PC-9 (cell line): Measurements from ENCODE around the gene ZNRF4. TPM values are rescaled to one million over a fixed set of nuclear protein-coding genes. Genes with fewer than 3 reads are reported as not detected.

Source experiments
- BruUV-seq: library from RNA; stranded (reverse); fragments of 400-500 nt; replicated peaks from 2 replicates; lab custom pipeline; 2021; lab: Mats Ljungman, UMichigan
- CTCF ChIA-PET: fragments of 300-600 bp; sonication (Branson Sonifier 250); formaldehyde crosslinking; loops from one replicate; lab custom pipeline; 2022; ENCODE audit warnings: antibody characterized with exemption; lab: Charles Lee
- POLR2A ChIA-PET: fragments of 300-600 bp; sonication (Branson Sonifier 250); formaldehyde crosslinking; loops from one replicate; lab custom pipeline; 2022; ENCODE audit warnings: antibody characterized with exemption; ENCODE audit not compliant: unreplicated experiment; lab: Charles Lee
- DNase-seq, 2 experiments: peaks; one replicate each; pipeline versions ENCODE4 v3.0.0 to v3.0.0-alpha.2; 2015 to 2022; ENCODE audit warnings: mixed read lengths in 1 of 2
- H2AFZ ChIP-seq: fragments of 200-600 bp; sonication (generic); 2 replicates; pipeline ENCODE4 v1.8.1; 2017; ENCODE audit warnings: antibody characterized with exemption
- H3F3A ChIP-seq: fragments of 200-600 bp; sonication (generic); 2 replicates; pipeline ENCODE4 v1.8.1; 2017; ENCODE audit warnings: antibody characterized with exemption, mild to moderate bottlenecking, low read depth; ENCODE audit not compliant: insufficient read depth
- H3K27ac ChIP-seq: fragments of 200-600 bp; sonication (generic); 2 replicates; pipeline ENCODE4 v1.6.1; 2016; ENCODE audit warnings: mixed run types
- H3K27me3 ChIP-seq: fragments of 200-600 bp; sonication (generic); 2 replicates; pipeline ENCODE4 v1.6.1; 2016; ENCODE audit warnings: low read depth, mixed run types; ENCODE audit not compliant: insufficient read depth
- H3K36me3 ChIP-seq: fragments of 200-600 bp; sonication (generic); 2 replicates; pipeline ENCODE4 v1.6.1; 2016; ENCODE audit warnings: low read depth, mixed run types
- H3K4me1 ChIP-seq: fragments of 200-600 bp; sonication (generic); replicated peaks from 2 replicates; pipeline ENCODE4 v1.6.1; 2016; ENCODE audit warnings: mixed run types; ENCODE audit not compliant: insufficient read depth
- H3K4me2 ChIP-seq: fragments of 200-600 bp; sonication (generic); 2 replicates; pipeline ENCODE4 v1.6.1; 2017; ENCODE audit warnings: mixed run types
- H3K4me3 ChIP-seq: fragments of 200-600 bp; sonication (generic); 2 replicates; pipeline ENCODE4 v1.6.1; 2016; ENCODE audit warnings: mixed run types
- H3K79me2 ChIP-seq: fragments of 200-600 bp; sonication (generic); 2 replicates; pipeline ENCODE4 v1.6.1; 2017; ENCODE audit warnings: low read depth, mixed run types
- H3K9me2 ChIP-seq: fragments of 200-600 bp; sonication (generic); 2 replicates; pipeline ENCODE4 v1.8.1; 2017; ENCODE audit warnings: mild to moderate bottlenecking; ENCODE audit not compliant: insufficient read depth
- H3K9me3 ChIP-seq: fragments of 200-600 bp; sonication (generic); 2 replicates; pipeline ENCODE4 v1.8.1; 2016; ENCODE audit warnings: low read depth; ENCODE audit not compliant: insufficient read depth
- H4K20me1 ChIP-seq: fragments of 200-600 bp; sonication (generic); 2 replicates; pipeline ENCODE4 v1.8.1; 2017; ENCODE audit not compliant: insufficient read depth
- EZH2 ChIP-seq: fragments of 200-600 bp; sonication (generic); IDR thresholded peaks from 2 replicates; pipeline ENCODE4 v1.8.0; 2017; ENCODE audit warnings: antibody characterized with exemption, low read depth
- intact Hi-C: fragments of 100-400 bp; cut with micrococcal nuclease; formaldehyde crosslinking; loops from one replicate; pipeline ENCODE4 v1.10.0; 2022; ENCODE audit not compliant: unreplicated experiment
- total RNA-seq: library from RNA; stranded (reverse); gene quantifications from 2 replicates; pipeline ENCODE4 v1.2.3, GENCODE V29; 2021
- TF ChIP-seq, protein P1 (sequence below): fragments of 200-600 bp; sonication (generic); conservative IDR thresholded peaks from 2 replicates; pipeline ENCODE4 v1.6.1; 2017; ENCODE audit warnings: mixed run types, antibody characterized with exemption, mild to moderate bottlenecking, moderate library complexity

Gene ZNRF4
- total RNA-seq, 1 experiment from 2014 or later, result not detected

DNA sequence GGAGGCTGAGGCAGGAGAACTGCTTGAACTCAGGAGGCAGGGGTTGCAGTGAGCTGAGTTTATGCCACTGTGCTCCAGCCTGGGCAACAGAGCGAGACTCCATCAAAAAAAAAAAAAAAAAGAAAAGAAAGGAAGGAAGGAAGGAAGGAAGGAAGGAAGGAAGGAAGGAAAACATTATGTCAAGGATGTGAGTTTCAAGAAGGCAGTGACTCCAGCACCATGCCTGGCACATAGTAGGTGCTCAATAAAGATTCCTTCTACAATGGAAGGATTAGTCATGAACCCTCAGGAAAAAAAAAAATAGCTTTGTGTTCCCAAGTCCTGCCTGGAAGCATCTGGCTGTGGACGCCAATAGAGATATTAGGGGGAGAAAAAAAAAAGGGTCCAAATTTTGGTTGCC, 10.1 kb upstream of the ZNRF4 start:
- POLR2A ChIA-PET, result no interaction called here
- Histone ChIP-seq H3K36me3 (no peaks in the 10 kb centered on the region), H3K9me3 (no peaks in the 10 kb centered on the region), H3K27ac (no peak overlapping the region), H3F3A (no peaks in the 10 kb centered on the region), H3K27me3 (0 out of 2 replicates have a peak, but pooled peaks cover 2% of the 10 kb centered on the region), H3K4me1 (no peaks in the 10 kb centered on the region), H2AFZ (no peak overlapping the region), H3K79me2 (no peaks in the 10 kb centered on the region), H3K4me3 (no peak overlapping the region), H3K9me2 (no peaks in the 10 kb centered on the region), H3K4me2 (no peak overlapping the region), H4K20me1 (no peaks in the 10 kb centered on the region)
- TF ChIP-seq, protein P1, sequence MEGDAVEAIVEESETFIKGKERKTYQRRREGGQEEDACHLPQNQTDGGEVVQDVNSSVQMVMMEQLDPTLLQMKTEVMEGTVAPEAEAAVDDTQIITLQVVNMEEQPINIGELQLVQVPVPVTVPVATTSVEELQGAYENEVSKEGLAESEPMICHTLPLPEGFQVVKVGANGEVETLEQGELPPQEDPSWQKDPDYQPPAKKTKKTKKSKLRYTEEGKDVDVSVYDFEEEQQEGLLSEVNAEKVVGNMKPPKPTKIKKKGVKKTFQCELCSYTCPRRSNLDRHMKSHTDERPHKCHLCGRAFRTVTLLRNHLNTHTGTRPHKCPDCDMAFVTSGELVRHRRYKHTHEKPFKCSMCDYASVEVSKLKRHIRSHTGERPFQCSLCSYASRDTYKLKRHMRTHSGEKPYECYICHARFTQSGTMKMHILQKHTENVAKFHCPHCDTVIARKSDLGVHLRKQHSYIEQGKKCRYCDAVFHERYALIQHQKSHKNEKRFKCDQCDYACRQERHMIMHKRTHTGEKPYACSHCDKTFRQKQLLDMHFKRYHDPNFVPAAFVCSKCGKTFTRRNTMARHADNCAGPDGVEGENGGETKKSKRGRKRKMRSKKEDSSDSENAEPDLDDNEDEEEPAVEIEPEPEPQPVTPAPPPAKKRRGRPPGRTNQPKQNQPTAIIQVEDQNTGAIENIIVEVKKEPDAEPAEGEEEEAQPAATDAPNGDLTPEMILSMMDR, result no peak
- TF ChIP-seq EZH2, result no peak
- intact Hi-C loops, result no loop called here
- BruUV-seq, result no TSS peak
- CTCF ChIA-PET, result interaction anchor here (0.7 kb wide), 1 partner anchor 21 kb away, joined by 12 read pairs; no protein-coding TSS in a partner anchor
- DNase-seq, result no peak

GRCh38 chr19:5445561-5446055, 9.6 kb upstream of the ZNRF4 start:
- Histone ChIP-seq H3K79me2 (no peaks in the 10 kb centered on the region), H3K27ac (no peak overlapping the region), H3K9me3 (no peaks in the 10 kb centered on the region), H3K9me2 (no peaks in the 10 kb centered on the region), H2AFZ (no peak overlapping the region), H3K27me3 (0 out of 2 replicates have a peak, but pooled peaks cover 2% of the 10 kb centered on the region), H3K4me1 (no peaks in the 10 kb centered on the region), H3K4me3 (no peak overlapping the region), H3F3A (no peaks in the 10 kb centered on the region), H4K20me1 (no peaks in the 10 kb centered on the region), H3K36me3 (no peaks in the 10 kb centered on the region), H3K4me2 (no peak overlapping the region)
- no TSS peak for BruUV-seq
- TF ChIP-seq, protein P1, result no peak
- no peak for TF ChIP-seq EZH2
- ChIA-PET POLR2A (no interaction called here), CTCF (interaction anchor here (0.6 to 0.7 kb wide), 2 partner anchors 21 to 45 kb away, joined by 10 to 12 read pairs; no protein-coding TSS in a partner anchor)
- DNase-seq, result no peak
- intact Hi-C loops, result no loop called here

DNA sequence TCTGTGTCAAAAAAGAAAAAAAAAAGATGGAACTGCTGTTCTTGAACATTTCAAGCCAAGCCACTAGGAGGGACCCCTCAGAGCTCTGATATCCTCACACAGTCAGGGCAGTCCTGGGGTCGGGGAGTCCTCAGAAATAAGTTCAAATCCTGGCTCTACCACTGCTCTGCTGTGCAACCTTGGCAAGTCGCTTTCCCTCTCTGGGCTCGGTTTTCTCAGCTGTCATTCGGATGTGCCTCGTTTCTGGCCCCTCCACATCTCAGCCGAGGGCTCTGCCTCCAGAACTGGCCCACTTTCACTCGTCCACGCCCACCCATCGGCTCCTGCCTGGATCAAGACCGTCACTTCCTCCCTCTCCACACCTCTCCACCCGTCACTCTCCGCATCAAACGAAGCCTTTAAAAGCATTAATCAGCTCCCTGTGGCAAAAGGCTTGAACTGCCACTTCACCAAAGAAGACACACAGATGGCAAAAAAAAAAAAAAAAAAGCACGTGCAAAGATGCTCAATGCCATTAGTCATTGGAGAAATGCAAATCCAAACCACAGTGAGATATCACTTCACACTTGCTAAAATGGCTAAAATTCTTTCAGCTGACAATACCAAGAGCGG, 7.4 kb upstream of the ZNRF4 start:
- BruUV-seq, result no TSS peak
- Histone ChIP-seq H3K4me3 (no peak overlapping the region), H3K27ac (no peak overlapping the region), H3K9me3 (no peaks in the 10 kb centered on the region), H3K4me2 (no peak overlapping the region), H3K4me1 (no peaks in the 10 kb centered on the region), H4K20me1 (no peaks in the 10 kb centered on the region), H2AFZ (no peak overlapping the region), H3F3A (no peaks in the 10 kb centered on the region), H3K27me3 (0 out of 2 replicates have a peak, but pooled peaks cover 2% of the 10 kb centered on the region), H3K36me3 (no peaks in the 10 kb centered on the region), H3K79me2 (no peaks in the 10 kb centered on the region), H3K9me2 (no peaks in the 10 kb centered on the region)
- CTCF ChIA-PET, result interaction anchor here (0.6 kb wide), 1 partner anchor 427 kb away, joined by 3 read pairs; no protein-coding TSS in a partner anchor
- POLR2A ChIA-PET, result interaction anchor here (0.6 kb wide), 1 partner anchor 10 kb away, joined by 7 read pairs; no protein-coding TSS in a partner anchor
- TF ChIP-seq EZH2, result no peak
- TF ChIP-seq, protein P1, result no peak
- intact Hi-C loops, result no loop called here
- DNase-seq, result no peak
